DOHH2 (cell line): ENCODE data around the gene KIAA1671.

Experiments used
- H3F3A ChIP-seq: fragments of 200-600 bp; sonication (generic), shearing (Covaris generic); 2 replicates; pipeline ENCODE4 v1.6.0; 2016; ENCODE audit warnings: antibody characterized with exemption, mild to moderate bottlenecking; ENCODE audit not compliant: control insufficient read depth, insufficient read depth
- H3K27ac ChIP-seq: fragments of 200-600 bp; sonication (generic); 2 replicates; pipeline ENCODE4 v1.5.1; 2014; ENCODE audit warnings: low read depth, mild to moderate bottlenecking, low read length, moderate library complexity
- H3K27me3 ChIP-seq: fragments of 200-600 bp; sonication (generic); 2 replicates; pipeline ENCODE4 v1.6.1; 2014; ENCODE audit warnings: mild to moderate bottlenecking, low read length, mixed read lengths; ENCODE audit not compliant: control insufficient read depth
- H3K36me3 ChIP-seq: fragments of 200-600 bp; sonication (generic); 2 replicates; pipeline ENCODE4 v1.6.1; 2014; ENCODE audit warnings: mild to moderate bottlenecking, low read length, moderate library complexity, mixed read lengths; ENCODE audit not compliant: control insufficient read depth
- H3K4me1 ChIP-seq: fragments of 200-600 bp; sonication (generic); 2 replicates; pipeline ENCODE4 v1.6.1; 2014; ENCODE audit warnings: mild to moderate bottlenecking, low read length, mixed read lengths; ENCODE audit not compliant: control insufficient read depth
- H3K4me2 ChIP-seq: fragments of 200-600 bp; sonication (generic); 2 replicates; pipeline ENCODE4 v1.6.0; 2014; ENCODE audit warnings: mild to moderate bottlenecking, low read length, moderate library complexity
- H3K4me3 ChIP-seq: fragments of 200-600 bp; sonication (generic); 2 replicates; pipeline ENCODE4 v1.5.1; 2014; ENCODE audit warnings: mild to moderate bottlenecking, low read length, mixed read lengths
- H3K79me2 ChIP-seq: fragments of 200-600 bp; sonication (generic); 2 replicates; pipeline ENCODE4 v1.6.1; 2014; ENCODE audit warnings: mild to moderate bottlenecking, low read length, mixed read lengths; ENCODE audit not compliant: control insufficient read depth
- H3K9me2 ChIP-seq: fragments of 200-600 bp; sonication (generic); replicated peaks from 2 replicates; pipeline ENCODE4 v1.6.1; 2014; ENCODE audit warnings: mild to moderate bottlenecking, low read length, mixed read lengths; ENCODE audit not compliant: control insufficient read depth
- H3K9me3 ChIP-seq: fragments of 200-600 bp; sonication (generic); 2 replicates; pipeline ENCODE4 v1.6.1; 2014; ENCODE audit warnings: antibody characterized with exemption, low read length, mixed read lengths; ENCODE audit not compliant: control insufficient read depth, insufficient read depth
- H4K20me1 ChIP-seq: fragments of 200-600 bp; sonication (generic); 2 replicates; pipeline ENCODE4 v1.6.0; 2014; ENCODE audit warnings: low read depth, mild to moderate bottlenecking, antibody characterized with exemption, low read length, moderate library complexity; ENCODE audit not compliant: control insufficient read depth, insufficient read depth
- CTCF ChIP-seq: fragments of 200-600 bp; sonication (generic); IDR thresholded peaks from one replicate; pipeline ENCODE4 v1.5.1; 2014; ENCODE audit warnings: antibody characterized with exemption, mild to moderate bottlenecking, low read depth, low read length; ENCODE audit not compliant: poor library complexity, severe bottlenecking
- EZH2phosphoT487 ChIP-seq: fragments of 200-600 bp; sonication (generic); IDR thresholded peaks from 2 replicates; pipeline ENCODE4 v1.6.1; 2017; ENCODE audit warnings: borderline replicate concordance, mild to moderate bottlenecking, antibody characterized with exemption, low read length, moderate library complexity, mixed read lengths

KIAA1671 gene

DNA sequence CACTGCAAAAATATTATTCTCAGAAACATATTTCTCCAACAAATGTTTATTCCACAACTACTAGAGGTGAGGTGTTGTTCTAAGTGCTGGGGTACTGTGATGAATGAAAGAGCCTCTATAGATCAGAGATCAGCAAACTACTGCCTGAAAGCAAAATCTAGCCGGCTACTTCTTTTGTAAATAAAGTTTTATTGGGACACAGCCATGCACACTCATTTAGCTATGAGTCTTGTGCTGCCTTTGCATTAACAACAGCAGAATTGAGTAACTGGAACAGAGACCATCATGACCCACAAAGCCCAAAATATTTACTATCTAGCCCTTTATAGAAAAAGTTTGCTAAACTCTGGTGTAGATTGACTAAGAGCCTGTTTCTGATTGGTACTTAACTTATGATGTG lies 210.0 kb downstream of the KIAA1671 start:
- TF ChIP-seq EZH2phosphoT487 (no peak), CTCF (no peak)
- no peak overlapping the region for H3K27ac ChIP-seq
- no peaks in the 10 kb centered on the region for H3K79me2 ChIP-seq
- H3K9me2 ChIP-seq = no peaks in the 10 kb centered on the region
- H3K27me3 ChIP-seq = no peaks in the 10 kb centered on the region
- no peaks in the 10 kb centered on the region for H3K4me1 ChIP-seq
- H3K36me3 ChIP-seq = no peaks in the 10 kb centered on the region
- no peak overlapping the region for H3K4me3 ChIP-seq
- no peaks in the 10 kb centered on the region for H3F3A ChIP-seq
- H3K9me3 ChIP-seq = no peaks in the 10 kb centered on the region
- no peaks in the 10 kb centered on the region for H4K20me1 ChIP-seq
- H3K4me2 ChIP-seq = no peak overlapping the region

DNA sequence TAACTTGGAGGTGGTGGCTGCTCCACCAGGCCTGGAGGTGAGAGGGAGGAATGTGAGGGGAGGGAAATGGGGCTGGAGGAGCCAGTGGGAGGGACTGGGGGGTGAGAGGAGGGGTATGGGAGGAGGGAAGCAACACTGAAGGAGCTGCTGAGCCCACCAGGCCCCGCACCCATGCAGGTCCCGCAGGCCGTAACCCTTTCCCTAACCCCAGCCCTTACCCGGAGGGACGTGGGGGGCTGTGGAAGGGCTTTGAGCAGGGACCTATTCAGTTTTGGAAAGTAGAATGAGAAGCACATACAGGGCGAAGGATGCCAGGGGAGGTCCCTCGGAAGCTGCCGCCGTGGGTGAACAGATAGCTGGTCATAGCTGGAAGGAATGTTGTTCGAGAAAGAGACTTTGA lies 213.3 kb downstream of the KIAA1671 start:
- H3K4me3 ChIP-seq = no peak overlapping the region
- H3K27me3 ChIP-seq = no peaks in the 10 kb centered on the region
- no peak overlapping the region for H3K4me2 ChIP-seq
- no peaks in the 10 kb centered on the region for H3K9me3 ChIP-seq
- no peaks in the 10 kb centered on the region for H3K4me1 ChIP-seq
- H4K20me1 ChIP-seq = no peaks in the 10 kb centered on the region
- no peaks in the 10 kb centered on the region for H3K36me3 ChIP-seq
- no peaks in the 10 kb centered on the region for H3K9me2 ChIP-seq
- no peak for TF ChIP-seq EZH2phosphoT487
- TF ChIP-seq CTCF = no peak
- no peak overlapping the region for H3K27ac ChIP-seq
- H3K79me2 ChIP-seq = no peaks in the 10 kb centered on the region
- no peaks in the 10 kb centered on the region for H3F3A ChIP-seq

DNA sequence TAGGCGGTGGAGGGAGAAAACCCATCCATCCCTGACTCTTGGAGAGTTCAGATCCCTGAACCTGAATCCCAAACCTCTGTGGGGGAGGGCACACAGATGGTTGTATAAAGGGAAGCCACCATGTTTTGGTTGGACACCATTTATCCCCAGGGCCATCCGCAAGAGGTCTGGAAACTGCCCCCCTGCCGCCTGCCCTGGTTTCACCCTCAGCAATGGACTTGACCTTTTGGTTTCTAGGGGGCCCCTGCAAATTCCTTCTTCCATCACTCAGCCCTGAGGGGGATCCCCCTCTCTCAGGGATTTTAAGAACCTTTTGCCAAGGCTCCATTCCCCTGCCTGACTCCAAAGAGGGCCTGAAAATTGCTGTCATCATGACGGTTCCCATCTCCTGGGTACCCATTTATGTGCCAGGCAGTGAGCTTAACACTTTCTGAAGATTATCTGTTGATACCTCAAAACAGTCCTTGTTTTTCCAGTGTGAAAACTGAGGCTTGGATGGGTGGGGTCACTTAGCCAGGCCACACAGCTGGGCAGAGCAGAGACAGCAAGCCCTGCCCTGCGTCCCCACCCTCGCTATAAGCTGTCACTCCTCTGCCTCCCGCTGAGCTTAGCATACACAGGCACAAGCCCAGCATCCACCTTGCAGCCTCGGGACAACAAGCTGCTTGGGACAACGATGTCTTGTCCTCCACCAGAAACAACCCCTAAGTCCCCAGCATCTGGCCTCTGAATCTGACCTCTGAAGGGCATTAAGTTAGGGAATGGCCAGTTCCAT lies 213.9 kb downstream of the KIAA1671 start:
- Histone ChIP-seq H3K36me3 (no peaks in the 10 kb centered on the region), H3K4me2 (no peak overlapping the region), H3K27me3 (no peaks in the 10 kb centered on the region), H3F3A (no peaks in the 10 kb centered on the region), H3K79me2 (no peaks in the 10 kb centered on the region), H4K20me1 (no peaks in the 10 kb centered on the region), H3K9me2 (no peaks in the 10 kb centered on the region), H3K27ac (no peak overlapping the region), H3K9me3 (no peaks in the 10 kb centered on the region), H3K4me3 (no peak overlapping the region), H3K4me1 (no peaks in the 10 kb centered on the region)
- TF ChIP-seq EZH2phosphoT487 (no peak), CTCF (no peak)
